Mesendoderm (in vitro differentiated cells): Measurements from ENCODE around the gene GRIFIN.
A peak's percentile ranks its signal among the peaks of the same experiment; 100 is the strongest.

Experiments
- DNase-seq: peaks from one replicate; pipeline ENCODE4 v3.0.0; 2013
- H2AK5ac ChIP-seq: 2 replicates; pipeline ENCODE4 v1.6.1; 2013; ENCODE audit warnings: low read length, inconsistent platforms
- H2BK120ac ChIP-seq: 2 replicates; pipeline ENCODE4 v1.6.1; 2013; ENCODE audit warnings: low read depth, mild to moderate bottlenecking, low read length, moderate library complexity, mixed read lengths
- H2BK15ac ChIP-seq: replicated peaks from 2 replicates; pipeline ENCODE4 v1.6.1; 2013; ENCODE audit warnings: low read depth, mild to moderate bottlenecking, moderate library complexity
- H2BK5ac ChIP-seq: 2 replicates; pipeline ENCODE4 v1.6.1; 2013; ENCODE audit warnings: low read length, inconsistent platforms
- H3K18ac ChIP-seq: 2 replicates; pipeline ENCODE4 v1.6.1; 2013; ENCODE audit warnings: mild to moderate bottlenecking, low read length, mixed read lengths
- H3K23ac ChIP-seq: one replicate; pipeline ENCODE4 v1.6.1; 2013; ENCODE audit warnings: low read length
- H3K27ac ChIP-seq: 2 replicates; pipeline ENCODE4 v1.5.1; 2013; ENCODE audit warnings: low read depth, mild to moderate bottlenecking, inconsistent platforms, low read length, moderate library complexity
- H3K27me3 ChIP-seq: 2 replicates; pipeline ENCODE4 v1.6.1; 2013; ENCODE audit warnings: low read length, control low read depth, mild to moderate bottlenecking, inconsistent platforms; ENCODE audit not compliant: insufficient read depth, poor library complexity
- H3K36me3 ChIP-seq: 2 replicates; pipeline ENCODE4 v1.6.1; 2013; ENCODE audit warnings: low read length, inconsistent platforms; ENCODE audit not compliant: control insufficient read depth, insufficient read depth
- H3K4ac ChIP-seq: one replicate; pipeline ENCODE4 v1.6.1; 2013; ENCODE audit warnings: low read depth, mild to moderate bottlenecking, low read length, moderate library complexity
- H3K4me1 ChIP-seq: 2 replicates; pipeline ENCODE4 v1.6.1; 2013; ENCODE audit warnings: low read depth, low read length, inconsistent platforms; ENCODE audit not compliant: control insufficient read depth
- H3K4me2 ChIP-seq: 2 replicates; pipeline ENCODE4 v1.6.1; 2013; ENCODE audit warnings: low read length
- H3K4me3 ChIP-seq: 2 replicates; pipeline ENCODE4 v1.5.1; 2013; ENCODE audit warnings: mild to moderate bottlenecking, low read length
- H3K56ac ChIP-seq: one replicate; pipeline ENCODE4 v1.6.1; 2013; ENCODE audit warnings: low read length
- H3K79me1 ChIP-seq: 2 replicates; pipeline ENCODE4 v1.6.1; 2013; ENCODE audit warnings: low read length, inconsistent platforms
- H3K79me2 ChIP-seq: 2 replicates; pipeline ENCODE4 v1.6.1; 2013; ENCODE audit warnings: mild to moderate bottlenecking, low read length; ENCODE audit not compliant: control insufficient read depth, insufficient read depth
- H3K9ac ChIP-seq: 2 replicates; pipeline ENCODE4 v1.6.1; 2013; ENCODE audit warnings: low read length, inconsistent platforms
- H4K5ac ChIP-seq: one replicate; pipeline ENCODE4 v1.6.1; 2013; ENCODE audit warnings: low read length
- H4K8ac ChIP-seq: one replicate; pipeline ENCODE4 v1.6.1; 2013; ENCODE audit warnings: low read depth, mild to moderate bottlenecking, control low read depth, low read length, moderate library complexity
- WGBS: extraction: QIAGEN DNeasy Blood & Tissue Kit; methylation state at CpG from one replicate; pipeline ENCODE4 v1.1.7; 2013; ENCODE audit warnings: low lambda C conversion rate, missing lambda C conversion rate; ENCODE audit not compliant: insufficient coverage; ENCODE audit errors: extremely low coverage; 5-methylcytosine and 5-hydroxymethylcytosine counted together

The GRIFIN gene

DNA sequence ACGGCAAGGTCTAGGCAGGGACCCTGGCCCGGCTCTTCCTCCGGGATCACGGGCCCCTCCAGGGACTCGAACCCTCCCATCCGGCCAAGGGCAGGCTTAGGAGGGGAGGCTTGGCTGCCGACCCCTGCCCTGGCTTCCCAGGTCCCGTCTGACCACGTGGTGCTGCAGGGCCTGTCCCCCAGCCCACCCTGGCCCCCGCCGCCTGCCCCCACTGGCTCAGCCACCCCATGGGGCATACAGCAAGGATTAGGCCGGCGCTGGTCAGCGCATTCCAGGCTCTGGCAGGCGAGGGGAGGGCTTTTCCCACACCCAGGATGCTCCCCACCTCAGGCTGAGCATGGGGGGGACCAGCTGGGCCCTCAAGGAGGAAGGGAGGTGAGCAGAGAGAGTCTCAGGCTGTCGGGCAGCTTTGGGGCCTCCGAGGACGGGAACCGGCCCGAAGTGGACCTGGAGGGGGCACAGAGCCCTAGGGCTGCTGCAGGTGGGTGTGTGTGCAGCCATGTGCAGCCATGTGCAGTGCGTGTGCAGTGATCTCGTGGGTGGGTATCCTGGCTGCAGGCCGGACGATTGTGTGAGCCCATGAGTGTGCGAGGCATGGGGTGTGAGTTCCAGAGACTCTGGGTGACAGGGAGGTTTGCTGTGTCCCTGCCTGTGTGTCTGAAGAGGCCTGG lies 713 bp upstream of the GRIFIN start:
- Histone ChIP-seq H3K56ac (peak overlapping the region; percentile 34), H3K4ac (no peak overlapping the region), H2AK5ac (no peak overlapping the region), H3K9ac (no peak overlapping the region), H3K23ac (no peak overlapping the region), H4K5ac (no peak overlapping the region), H3K27ac (no peak overlapping the region), H3K18ac (no peak overlapping the region), H2BK15ac (no peak overlapping the region), H3K36me3 (no peaks in the 10 kb centered on the region), H3K4me3 (no peak overlapping the region), H3K27me3 (no peaks in the 10 kb centered on the region), H3K4me1 (no peaks in the 10 kb centered on the region), H3K79me1 (no peaks in the 10 kb centered on the region), H3K4me2 (no peak overlapping the region), H2BK120ac (no peak overlapping the region), H3K79me2 (no peaks in the 10 kb centered on the region), H4K8ac (no peak overlapping the region), H2BK5ac (no peak overlapping the region)
- no peak for DNase-seq
- no CpG with 5 or more reads among the region's 25 CpGs for WGBS

DNA sequence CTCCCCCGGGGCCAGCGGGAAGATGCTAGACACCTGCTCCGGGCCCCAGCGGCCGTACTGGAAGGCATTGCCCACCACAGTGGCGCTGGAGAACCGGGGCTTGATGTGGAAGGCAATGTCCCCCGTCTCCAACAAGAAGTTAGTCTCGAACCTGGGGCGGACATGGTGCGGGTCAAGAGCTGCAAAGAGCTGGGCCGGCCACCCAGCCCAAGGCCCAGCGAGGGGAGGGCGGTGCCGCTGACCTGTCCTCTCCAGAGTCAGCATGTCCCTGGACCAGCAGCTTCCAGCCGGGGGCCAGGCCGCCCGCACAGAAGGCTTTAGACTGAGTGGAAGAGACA lies 551 bp downstream of the GRIFIN start:
- Histone ChIP-seq H3K9ac (no peak overlapping the region), H3K27me3 (no peaks in the 10 kb centered on the region), H2AK5ac (no peak overlapping the region), H3K79me2 (no peaks in the 10 kb centered on the region), H3K4ac (no peak overlapping the region), H4K8ac (no peak overlapping the region), H3K4me1 (peaks cover 4% of the 10 kb centered on the region), H3K18ac (no peak overlapping the region), H2BK5ac (no peak overlapping the region), H3K27ac (no peak overlapping the region), H3K36me3 (no peaks in the 10 kb centered on the region), H3K23ac (no peak overlapping the region), H2BK120ac (no peak overlapping the region), H3K56ac (no peak overlapping the region), H4K5ac (no peak overlapping the region), H2BK15ac (no peak overlapping the region), H3K4me2 (no peak overlapping the region), H3K79me1 (no peaks in the 10 kb centered on the region), H3K4me3 (no peak overlapping the region)
- DNase-seq: no peak
- no CpG with 5 or more reads among the region's 18 CpGs for WGBS

DNA sequence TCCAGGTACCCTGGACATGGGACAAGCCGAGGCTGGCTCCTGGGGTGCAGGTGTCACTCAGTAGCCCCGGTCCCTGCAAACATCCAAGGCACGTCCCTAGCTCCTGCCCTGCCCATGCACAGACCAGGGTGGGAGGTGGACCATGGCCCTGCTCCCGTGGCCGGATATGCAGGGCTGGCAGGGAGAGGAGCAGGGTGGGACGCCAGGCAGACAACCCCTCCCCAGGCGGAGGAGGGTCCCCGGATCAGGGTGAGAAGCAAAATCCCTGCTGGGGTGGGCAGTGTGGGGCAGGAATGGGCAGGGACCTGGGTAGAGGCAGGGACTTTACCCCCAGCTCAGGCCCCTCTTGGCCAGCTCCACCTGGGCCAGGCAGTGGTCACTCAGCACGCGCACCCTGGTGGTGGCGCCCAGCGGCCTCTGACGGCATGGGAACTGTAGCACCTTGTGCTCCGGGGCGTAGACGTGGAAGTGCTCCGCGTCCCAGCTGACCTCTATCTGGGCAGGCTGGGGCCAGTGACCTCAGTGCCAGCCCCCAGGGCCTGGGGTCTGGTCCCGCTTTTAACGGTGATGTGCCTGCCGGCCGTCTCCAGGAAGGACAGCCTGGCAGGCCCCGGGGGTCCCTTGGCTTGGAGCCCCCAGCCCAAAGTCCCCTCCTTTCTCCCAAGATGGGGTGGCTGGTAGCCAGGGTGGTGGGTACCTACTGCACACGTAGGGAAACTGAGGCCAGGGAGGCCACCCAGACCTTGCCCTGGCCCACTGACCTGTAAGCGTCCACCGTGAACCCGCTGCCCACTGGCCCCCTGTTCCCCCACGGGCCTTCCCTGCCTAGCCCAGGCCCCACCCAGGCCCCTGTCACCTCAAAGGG lies 1.2 kb downstream of the GRIFIN start:
- Histone ChIP-seq H3K36me3 (no peaks in the 10 kb centered on the region), H3K4me3 (no peak overlapping the region), H3K4me1 (peaks cover 4% of the 10 kb centered on the region), H3K4me2 (no peak overlapping the region), H3K18ac (no peak overlapping the region), H3K27ac (no peak overlapping the region), H3K79me1 (no peaks in the 10 kb centered on the region), H2BK120ac (no peak overlapping the region), H3K4ac (no peak overlapping the region), H3K23ac (no peak overlapping the region), H2BK5ac (no peak overlapping the region), H3K27me3 (no peaks in the 10 kb centered on the region), H3K56ac (no peak overlapping the region), H2BK15ac (no peak overlapping the region), H2AK5ac (no peak overlapping the region), H4K8ac (no peak overlapping the region), H3K79me2 (no peaks in the 10 kb centered on the region), H3K9ac (no peak overlapping the region), H4K5ac (no peak overlapping the region)
- DNase-seq: no peak
- no CpG with 5 or more reads among the region's 28 CpGs for WGBS

DNA sequence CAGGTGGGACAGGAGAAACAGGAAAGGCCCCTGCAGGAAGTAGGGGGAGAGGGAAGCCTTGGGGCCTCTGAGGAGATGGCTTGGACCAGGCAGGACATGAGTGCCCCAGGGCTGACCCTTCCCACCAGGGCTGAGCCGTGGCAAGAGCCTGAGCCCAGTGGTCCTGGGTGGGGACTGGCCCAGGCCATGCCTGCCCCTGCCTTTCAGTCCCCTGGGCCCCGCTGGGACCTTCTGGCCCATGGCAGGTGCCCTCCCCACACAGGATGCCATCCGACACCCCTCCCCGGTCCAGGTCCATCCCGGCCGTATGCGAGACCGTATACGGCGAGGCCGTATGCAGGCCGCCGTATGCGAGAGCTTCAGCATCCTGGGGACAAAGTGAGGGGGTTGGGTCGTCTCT lies 2.0 kb downstream of the GRIFIN start:
- no peak for DNase-seq
- no peak overlapping the region for H4K5ac ChIP-seq
- H2BK120ac ChIP-seq: no peak overlapping the region
- no peak overlapping the region for H3K4ac ChIP-seq
- no peak overlapping the region for H2BK5ac ChIP-seq
- no peaks in the 10 kb centered on the region for H3K79me1 ChIP-seq
- no peak overlapping the region for H3K27ac ChIP-seq
- H3K18ac ChIP-seq: no peak overlapping the region
- peak overlapping the region; percentile 12 for H3K56ac ChIP-seq
- H2AK5ac ChIP-seq: no peak overlapping the region
- H3K36me3 ChIP-seq: no peaks in the 10 kb centered on the region
- peaks cover 4% of the 10 kb centered on the region for H3K4me1 ChIP-seq
- no CpG with 5 or more reads among the region's 15 CpGs for WGBS
- no peak overlapping the region for H3K4me3 ChIP-seq
- H2BK15ac ChIP-seq: no peak overlapping the region
- H3K23ac ChIP-seq: no peak overlapping the region
- H3K27me3 ChIP-seq: no peaks in the 10 kb centered on the region
- H3K9ac ChIP-seq: no peak overlapping the region
- no peak overlapping the region for H4K8ac ChIP-seq
- no peak overlapping the region for H3K4me2 ChIP-seq
- no peaks in the 10 kb centered on the region for H3K79me2 ChIP-seq

DNA sequence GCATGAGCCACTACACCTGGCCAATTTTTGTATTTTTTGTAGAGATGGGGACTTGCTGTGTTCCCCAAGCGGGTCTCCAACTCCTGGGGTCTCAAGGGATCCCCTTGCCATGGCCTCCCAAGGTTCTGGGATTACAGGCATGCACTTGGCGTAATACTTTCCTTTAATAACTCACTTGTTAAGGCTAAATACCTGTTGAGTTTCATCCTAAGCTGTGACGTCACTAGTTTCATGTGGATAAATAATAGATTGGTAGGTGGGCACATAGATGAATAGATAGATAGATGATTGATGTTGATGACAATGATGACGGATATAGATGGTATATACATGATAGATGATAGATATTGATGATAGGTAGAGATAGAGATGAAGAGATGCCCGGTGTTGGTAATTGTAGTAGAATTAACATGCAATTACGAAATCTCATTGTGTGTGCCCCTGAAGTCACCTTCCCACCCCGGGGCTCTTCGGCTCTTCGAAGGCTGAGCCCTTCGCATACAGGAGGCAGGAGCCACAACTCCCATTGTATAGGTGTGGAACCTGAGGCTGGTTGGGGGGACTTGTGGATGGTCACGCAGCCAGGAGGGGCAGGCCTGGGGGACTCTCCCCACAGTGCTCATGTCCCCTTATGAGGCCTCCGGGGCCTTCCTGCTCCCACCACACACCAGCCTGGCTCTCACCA lies 2.6 kb downstream of the GRIFIN start:
- no peak overlapping the region for H3K4me3 ChIP-seq
- no peaks in the 10 kb centered on the region for H3K79me1 ChIP-seq
- H3K4ac ChIP-seq: no peak overlapping the region
- H4K5ac ChIP-seq: no peak overlapping the region
- H3K23ac ChIP-seq: no peak overlapping the region
- H2BK120ac ChIP-seq: no peak overlapping the region
- H2BK15ac ChIP-seq: no peak overlapping the region
- no peaks in the 10 kb centered on the region for H3K27me3 ChIP-seq
- H3K27ac ChIP-seq: no peak overlapping the region
- 100% methylated on average over 3 of the region's 12 CpGs for WGBS
- no peaks in the 10 kb centered on the region for H3K36me3 ChIP-seq
- no peak overlapping the region for H4K8ac ChIP-seq
- no peak for DNase-seq
- no peak overlapping the region for H3K18ac ChIP-seq
- peak overlapping the region; percentile 12 for H3K56ac ChIP-seq
- no peak overlapping the region for H2BK5ac ChIP-seq
- no peak overlapping the region for H2AK5ac ChIP-seq
- H3K4me2 ChIP-seq: no peak overlapping the region
- H3K4me1 ChIP-seq: peaks cover 4% of the 10 kb centered on the region
- H3K9ac ChIP-seq: no peak overlapping the region
- H3K79me2 ChIP-seq: no peaks in the 10 kb centered on the region
